DND-41 (cell line): ENCODE results near the gene RTRAF.
A peak's percentile ranks its signal among the peaks of the same experiment; 100 is the strongest.

Experiments
- ATAC-seq: fragments of 200-7000 bp; cut with Tn5 transposase; 3 replicates; pipeline ENCODE4 v1.9.1; 2021; ENCODE audit warnings: low read depth; ENCODE audit not compliant: insufficient read depth
- DNase-seq: peaks from one replicate; pipeline ENCODE4 v3.0.0-alpha.2; 2020
- H2AFZ ChIP-seq: 2 replicates; pipeline ENCODE4 v1.6.0; 2012; ENCODE audit warnings: low read depth, low read length
- H3K27ac ChIP-seq: 2 replicates; pipeline ENCODE4 v1.5.1; 2012; ENCODE audit warnings: low read length, inconsistent platforms
- H3K27me3 ChIP-seq: fragments of 200-600 bp; sonication (generic); 2 replicates; pipeline ENCODE4 v1.6.0; 2012; ENCODE audit warnings: low read length, mild to moderate bottlenecking, inconsistent platforms; ENCODE audit not compliant: insufficient read depth, poor library complexity
- H3K36me3 ChIP-seq: 2 replicates; pipeline ENCODE4 v1.5.1; 2012; ENCODE audit warnings: low read length, inconsistent platforms; ENCODE audit not compliant: insufficient read depth
- H3K4me1 ChIP-seq: 2 replicates; pipeline ENCODE4 v1.5.1; 2012; ENCODE audit warnings: mild to moderate bottlenecking, low read length; ENCODE audit not compliant: insufficient read depth
- H3K4me2 ChIP-seq: 2 replicates; pipeline ENCODE4 v1.6.0; 2012; ENCODE audit warnings: mild to moderate bottlenecking, moderate library complexity, low read length, inconsistent platforms; ENCODE audit not compliant: insufficient read depth
- H3K4me3 ChIP-seq, 2 experiments: fragments of 200-600 bp in 1 of 2; shearing (Covaris generic) in 1 of 2; 2 replicates each; pipeline ENCODE4 v1.5.1; 2012 to 2016; ENCODE audit warnings: inconsistent platforms in 2 of 2, low read length in 2 of 2, mild to moderate bottlenecking in 2 of 2, low read depth in 1 of 2, moderate library complexity in 1 of 2
- H3K79me2 ChIP-seq: 2 replicates; pipeline ENCODE4 v1.6.0; 2012; ENCODE audit warnings: low read length, inconsistent platforms; ENCODE audit not compliant: insufficient read depth
- H3K9ac ChIP-seq: 2 replicates; pipeline ENCODE4 v1.6.0; 2012; ENCODE audit warnings: low read depth, mild to moderate bottlenecking, inconsistent platforms, low read length, moderate library complexity
- H3K9me3 ChIP-seq: 2 replicates; pipeline ENCODE4 v1.5.1; 2012; ENCODE audit warnings: low read length, moderate library complexity, mild to moderate bottlenecking, inconsistent platforms; ENCODE audit not compliant: insufficient read depth, severe bottlenecking
- H4K20me1 ChIP-seq: 2 replicates; pipeline ENCODE4 v1.6.0; 2012; ENCODE audit warnings: low read length; ENCODE audit not compliant: insufficient read depth
- EZH2 ChIP-seq: IDR thresholded peaks from 3 replicates; pipeline ENCODE4 v1.6.1; 2012; ENCODE audit warnings: borderline replicate concordance, low read depth, mild to moderate bottlenecking, moderate library complexity, low read length, inconsistent platforms; ENCODE audit not compliant: severe bottlenecking
- TF ChIP-seq, protein P1 (sequence below): IDR thresholded peaks from 2 replicates; pipeline ENCODE4 v1.5.1; 2012; ENCODE audit warnings: borderline replicate concordance, low read length, moderate library complexity, mild to moderate bottlenecking; ENCODE audit not compliant: poor library complexity, severe bottlenecking; ENCODE audit errors: extremely low read depth

The RTRAF gene

GRCh38 chr14:51977075-51977474 lies 12.3 kb upstream of the RTRAF start:
- H3K4me2 ChIP-seq, result no peak overlapping the region
- ATAC-seq, result no peak
- peaks cover 11% of the 10 kb centered on the region for H3K4me1 ChIP-seq
- H2AFZ ChIP-seq, result no peak overlapping the region
- no peaks in the 10 kb centered on the region for H3K27me3 ChIP-seq
- H3K79me2 ChIP-seq, result no peaks in the 10 kb centered on the region
- no peak for TF ChIP-seq EZH2
- TF ChIP-seq, protein P1, sequence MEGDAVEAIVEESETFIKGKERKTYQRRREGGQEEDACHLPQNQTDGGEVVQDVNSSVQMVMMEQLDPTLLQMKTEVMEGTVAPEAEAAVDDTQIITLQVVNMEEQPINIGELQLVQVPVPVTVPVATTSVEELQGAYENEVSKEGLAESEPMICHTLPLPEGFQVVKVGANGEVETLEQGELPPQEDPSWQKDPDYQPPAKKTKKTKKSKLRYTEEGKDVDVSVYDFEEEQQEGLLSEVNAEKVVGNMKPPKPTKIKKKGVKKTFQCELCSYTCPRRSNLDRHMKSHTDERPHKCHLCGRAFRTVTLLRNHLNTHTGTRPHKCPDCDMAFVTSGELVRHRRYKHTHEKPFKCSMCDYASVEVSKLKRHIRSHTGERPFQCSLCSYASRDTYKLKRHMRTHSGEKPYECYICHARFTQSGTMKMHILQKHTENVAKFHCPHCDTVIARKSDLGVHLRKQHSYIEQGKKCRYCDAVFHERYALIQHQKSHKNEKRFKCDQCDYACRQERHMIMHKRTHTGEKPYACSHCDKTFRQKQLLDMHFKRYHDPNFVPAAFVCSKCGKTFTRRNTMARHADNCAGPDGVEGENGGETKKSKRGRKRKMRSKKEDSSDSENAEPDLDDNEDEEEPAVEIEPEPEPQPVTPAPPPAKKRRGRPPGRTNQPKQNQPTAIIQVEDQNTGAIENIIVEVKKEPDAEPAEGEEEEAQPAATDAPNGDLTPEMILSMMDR, result no peak
- no peaks in the 10 kb centered on the region for H3K36me3 ChIP-seq
- H4K20me1 ChIP-seq, result no peaks in the 10 kb centered on the region
- DNase-seq, result no peak
- H3K27ac ChIP-seq, result no peak overlapping the region
- H3K4me3 ChIP-seq, result no peak overlapping the region
- H3K9me3 ChIP-seq, result no peaks in the 10 kb centered on the region
- no peak overlapping the region for H3K9ac ChIP-seq

- H3K36me3 ChIP-seq, result no peaks in the 10 kb centered on the region
- H4K20me1 ChIP-seq, result no peaks in the 10 kb centered on the region
- H2AFZ ChIP-seq, result peak overlapping the region; percentile 61; the same call in 1 of the 2 replicates
- DNase-seq, result no peak
- H3K27me3 ChIP-seq, result no peaks in the 10 kb centered on the region
- TF ChIP-seq EZH2, result no peak
- TF ChIP-seq, protein P1, result no peak
- no peaks in the 10 kb centered on the region for H3K9me3 ChIP-seq
- no peak overlapping the region for H3K4me3 ChIP-seq
- peaks cover 11% of the 10 kb centered on the region for H3K4me1 ChIP-seq
- H3K79me2 ChIP-seq, result no peaks in the 10 kb centered on the region
- no peak for ATAC-seq
- no peak overlapping the region for H3K4me2 ChIP-seq
- no peak overlapping the region for H3K9ac ChIP-seq
- H3K27ac ChIP-seq, result no peak overlapping the region
Measured at GRCh38 chr14:51978681-51979085, 10.7 kb upstream of the RTRAF start.

DNA sequence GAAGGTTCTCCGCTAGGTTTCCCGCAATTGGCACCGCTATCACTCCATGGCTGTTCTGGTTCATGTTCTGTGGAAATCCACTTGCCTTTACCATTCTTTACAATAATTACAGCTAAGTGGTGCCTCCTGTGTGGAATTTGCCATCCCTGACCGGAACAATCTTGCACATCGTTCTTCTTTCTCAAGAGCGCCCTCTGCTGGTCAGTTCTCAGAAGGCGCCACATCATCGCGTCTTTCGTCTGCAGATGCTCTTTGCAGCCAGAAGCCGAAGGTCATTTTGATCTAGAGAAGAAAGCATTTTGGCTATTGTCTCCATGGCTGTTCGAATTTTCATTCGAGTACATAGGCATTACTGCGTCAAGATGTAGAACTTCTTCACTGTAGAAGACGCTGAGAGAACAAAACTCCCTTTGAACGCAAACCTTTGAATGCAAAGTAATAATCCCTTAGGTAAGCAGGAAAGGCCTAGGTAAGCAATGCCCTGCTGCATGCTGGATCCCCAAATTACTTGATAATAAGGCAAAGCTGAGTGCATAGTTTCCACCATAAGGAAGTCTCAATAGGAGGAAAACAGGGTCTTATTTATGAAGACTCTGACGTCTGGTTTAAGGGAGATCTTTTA lies 10.1 kb upstream of the RTRAF start:
- TF ChIP-seq, protein P1, result peak; percentile 98
- TF ChIP-seq EZH2, result no peak
- H3K9me3 ChIP-seq, result no peaks in the 10 kb centered on the region
- no peak overlapping the region for H3K27ac ChIP-seq
- H3K79me2 ChIP-seq, result no peaks in the 10 kb centered on the region
- H4K20me1 ChIP-seq, result no peaks in the 10 kb centered on the region
- no peak overlapping the region for H3K4me3 ChIP-seq
- peaks cover 11% of the 10 kb centered on the region for H3K4me1 ChIP-seq
- no peaks in the 10 kb centered on the region for H3K36me3 ChIP-seq
- DNase-seq, result peak; percentile 83
- H3K4me2 ChIP-seq, result peak overlapping the region; percentile 45; the same call in 1 of the 2 replicates
- peak overlapping the region; percentile 61 for H2AFZ ChIP-seq
- no peaks in the 10 kb centered on the region for H3K27me3 ChIP-seq
- no peak overlapping the region for H3K9ac ChIP-seq
- ATAC-seq, result peak; percentile 94
